ENCODE results near the gene LAMA1. TPM values are rescaled to one million over a fixed set of nuclear protein-coding genes. Genes with fewer than 3 reads are reported as not detected.

LAMA1 gene
- total RNA-seq, 1 experiment from 2014 or later = 28.8 TPM

- Histone ChIP-seq H3K14ac (ENCODE audit: insufficient read depth, low read length) (no peak overlapping the region), H2BK20ac (ENCODE audit: low read depth, low read length, poor library complexity, severe bottlenecking) (no peak overlapping the region), H4K91ac (ENCODE audit: insufficient read length, low read depth, low read length) (no peak overlapping the region), H3K4me2 (ENCODE audit: insufficient read depth, insufficient read length, low read length) (no peak overlapping the region), H4K5ac (ENCODE audit: insufficient read length, low read depth, low read length) (no peak overlapping the region), H3K27ac (ENCODE audit: insufficient read length, low read depth, low read length) (no peak overlapping the region), H3T11ph (ENCODE audit: low read length) (no peak overlapping the region), H4K20me1 (ENCODE audit: control insufficient read depth, insufficient read depth, insufficient read length) (no peaks in the 10 kb centered on the region), H2BK12ac (ENCODE audit: insufficient read length, low read depth, low read length) (no peak overlapping the region), H3K9me3 (ENCODE audit: control insufficient read depth, low read depth, low read length) (no peaks in the 10 kb centered on the region), H3K27me3 (ENCODE audit: insufficient read depth, low read length) (no peaks in the 10 kb centered on the region), H2AFZ (ENCODE audit: low read length) (no peak overlapping the region), H3K9ac (ENCODE audit: extremely low read depth, insufficient read length, low read length) (no peak overlapping the region), H3K18ac (ENCODE audit: insufficient read length, low read depth, low read length) (no peak overlapping the region), H4K8ac (replicated peaks; ENCODE audit: insufficient read length, low read depth, low read length) (no peak overlapping the region), H3K56ac (ENCODE audit: insufficient read length, low read depth, low read length) (no peak overlapping the region), H2AK5ac (ENCODE audit: insufficient read length, low read length) (no peak overlapping the region), H3K4ac (ENCODE audit: low read depth, low read length) (no peak overlapping the region), H3K79me2 (ENCODE audit: insufficient read depth, low read length) (no peaks in the 10 kb centered on the region), H2BK120ac (ENCODE audit: low read depth, low read length, poor library complexity, severe bottlenecking) (no peak overlapping the region), H3K79me1 (ENCODE audit: insufficient read depth, low read depth, low read length, poor library complexity, severe bottlenecking) (no peaks in the 10 kb centered on the region), H3K4me1 (ENCODE audit: insufficient read depth, low read length) (no peaks in the 10 kb centered on the region), H3K23me2 (ENCODE audit: insufficient read length, low read depth, low read length, poor library complexity, severe bottlenecking) (no peaks in the 10 kb centered on the region), H3K23ac (ENCODE audit: insufficient read length, low read depth, low read length) (no peak overlapping the region), H2BK5ac (ENCODE audit: insufficient read length, low read length) (no peak overlapping the region), H2BK15ac (ENCODE audit: low read depth, low read length) (no peak overlapping the region)
- H3K36me3 Mint-ChIP-seq (ENCODE audit: insufficient read depth in 1 of 3, low read depth in 3 of 3) = peaks cover 47 to 65% (median 58%) of the 10 kb centered on the region in 3 experiments
- no peak overlapping the region for H3K27ac Mint-ChIP-seq
- H3K4me3 Mint-ChIP-seq = no peak overlapping the region
- H3K9me3 Mint-ChIP-seq = peaks cover 4 to 7% of the 10 kb centered on the region in 2 experiments
- WGBS (ENCODE audit: extremely low coverage, insufficient read length, low lambda C conversion rate) = no CpG with 5 or more reads among the region's 9 CpGs
- no peak for TF ChIP-seq CTCF (conservative IDR thresholded peaks at IDR 0.05)
- H3K4me1 Mint-ChIP-seq = no peaks in the 10 kb centered on the region
- no peaks in the 10 kb centered on the region; the same call in 1 of the 2 replicates for H3K27me3 Mint-ChIP-seq (ENCODE audit: low read depth)
- DNase-seq = no peak
These were observed 156.3 kb downstream of the LAMA1 start for GRCh38 chr18:6961331-6961730.
